Hepatocyte (in vitro differentiated cells): ENCODE results near the gene LTF. TPM values are rescaled to one million over a fixed set of nuclear protein-coding genes. Genes with fewer than 3 reads are reported as not detected.
"Not testable (repeated sequence)": the region's sequence is repeated elsewhere in the genome, so short reads cannot be mapped to it uniquely, and the experiment has no call there.

Experiments used
- DNase-seq: peaks from one replicate; pipeline ENCODE4 v3.0.0-alpha.2; 2016; ENCODE audit warnings: low spot score
- H2AFZ ChIP-seq: fragments of 200-600 bp; sonication (generic); 2 replicates; pipeline ENCODE4 v1.6.0; 2016; ENCODE audit warnings: antibody characterized with exemption, mild to moderate bottlenecking
- H3K27ac ChIP-seq: fragments of 200-600 bp; sonication (generic); 2 replicates; pipeline ENCODE4 v1.5.1; 2016; ENCODE audit warnings: mild to moderate bottlenecking
- H3K27me3 ChIP-seq: fragments of 200-600 bp; sonication (generic); 2 replicates; pipeline ENCODE4 v1.6.1; 2016
- H3K36me3 ChIP-seq: fragments of 200-600 bp; sonication (generic); replicated peaks from 2 replicates; pipeline ENCODE4 v1.5.1; 2016; ENCODE audit warnings: low read depth; ENCODE audit not compliant: insufficient read depth
- H3K4me1 ChIP-seq: fragments of 200-600 bp; sonication (generic); 2 replicates; pipeline ENCODE4 v1.5.1; 2016; ENCODE audit warnings: mild to moderate bottlenecking, moderate library complexity; ENCODE audit not compliant: insufficient read depth
- H3K4me2 ChIP-seq: fragments of 200-600 bp; sonication (generic); 2 replicates; pipeline ENCODE4 v1.6.0; 2016
- H3K4me3 ChIP-seq: fragments of 200-600 bp; sonication (generic); 2 replicates; pipeline ENCODE4 v1.5.1; 2016; ENCODE audit warnings: mild to moderate bottlenecking
- H3K79me2 ChIP-seq: fragments of 200-600 bp; sonication (generic); 2 replicates; pipeline ENCODE4 v1.6.0; 2017; ENCODE audit warnings: mild to moderate bottlenecking
- H3K9me2 ChIP-seq: fragments of 200-600 bp; sonication (generic); replicated peaks from 2 replicates; pipeline ENCODE4 v1.6.0; 2017; ENCODE audit warnings: mild to moderate bottlenecking; ENCODE audit not compliant: insufficient read depth
- H3K9me3 ChIP-seq: fragments of 200-600 bp; sonication (generic); 2 replicates; pipeline ENCODE4 v1.5.1; 2016; ENCODE audit warnings: low read depth, mild to moderate bottlenecking
- H4K20me1 ChIP-seq: fragments of 200-600 bp; sonication (generic); 2 replicates; pipeline ENCODE4 v1.6.0; 2016; ENCODE audit warnings: mild to moderate bottlenecking; ENCODE audit not compliant: insufficient read depth, poor library complexity, severe bottlenecking
- CTCF ChIP-seq: fragments of 200-600 bp; sonication (generic); IDR thresholded peaks from 2 replicates; pipeline ENCODE4 v1.5.1; 2016; ENCODE audit warnings: antibody characterized with exemption, mild to moderate bottlenecking; ENCODE audit not compliant: poor library complexity
- EZH2 ChIP-seq: fragments of 200-600 bp; sonication (generic); IDR thresholded peaks from 2 replicates; pipeline ENCODE4 v1.6.1; 2016; ENCODE audit warnings: antibody characterized with exemption, mild to moderate bottlenecking, borderline replicate concordance
- EZH2phosphoT487 ChIP-seq: fragments of 200-600 bp; sonication (generic); IDR thresholded peaks from one replicate; pipeline ENCODE4 v1.6.1; 2018; ENCODE audit warnings: antibody characterized with exemption, mild to moderate bottlenecking, low read depth, moderate library complexity; ENCODE audit not compliant: unreplicated experiment, severe bottlenecking
- WGBS: methylation state at CpG from one replicate; pipeline ENCODE4 v1.1.6; 2016; ENCODE audit warnings: low lambda C conversion rate; ENCODE audit errors: missing lambda C conversion rate; 5-methylcytosine and 5-hydroxymethylcytosine counted together
- polyA plus RNA-seq: library from polyadenylated mRNA; unstranded; fragments of >200 nt; fragmentation: Nextera tagmentation; extraction: Ambion mirVana; gene quantifications from 2 replicates; pipeline ENCODE4 v1.2.1, GENCODE V29; 2016
- total RNA-seq: library from RNA; depleted of rRNA; stranded (reverse); fragments of >200 nt; gene quantifications from 2 replicates; pipeline ENCODE4 v1.2.3, GENCODE V29; 2014

Gene LTF
- total and polyA plus RNA-seq, 2 experiments from 2014 or later, result 1.8 TPM; not detected in 1

DNA sequence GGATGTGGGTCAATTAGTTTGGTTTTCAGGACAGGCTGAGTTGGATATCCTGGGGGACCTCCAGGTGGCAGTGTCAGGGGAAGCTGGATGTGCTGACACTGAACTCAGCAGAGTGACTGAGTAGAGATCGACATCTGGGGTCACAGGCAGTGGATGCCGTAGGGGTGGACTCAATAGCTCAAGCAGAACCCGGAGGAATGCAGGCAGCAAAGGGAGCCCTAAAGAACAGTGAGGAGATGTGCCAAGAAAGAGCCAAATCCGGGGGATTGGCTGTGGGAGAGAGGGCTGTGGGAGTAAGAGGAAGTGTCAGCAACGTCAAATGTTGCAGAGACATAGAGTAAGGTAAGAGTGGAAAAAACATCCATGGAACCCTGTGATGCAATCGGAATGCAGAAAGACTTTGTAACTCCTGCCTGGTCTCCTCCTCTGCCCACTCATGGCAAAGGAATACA, 69.5 kb downstream of the LTF start:
- no peak overlapping the region for H2AFZ ChIP-seq
- no peak overlapping the region for H3K27ac ChIP-seq
- no peaks in the 10 kb centered on the region for H3K9me2 ChIP-seq
- no peaks in the 10 kb centered on the region for H3K36me3 ChIP-seq
- H3K4me3 ChIP-seq, result no peak overlapping the region
- H3K27me3 ChIP-seq, result peaks cover 16% of the 10 kb centered on the region
- no peaks in the 10 kb centered on the region for H3K4me1 ChIP-seq
- no peak overlapping the region for H3K4me2 ChIP-seq
- no peaks in the 10 kb centered on the region for H3K9me3 ChIP-seq
- no peaks in the 10 kb centered on the region for H4K20me1 ChIP-seq
- no peak for TF ChIP-seq EZH2
- no peak for TF ChIP-seq EZH2phosphoT487
- DNase-seq, result peak; percentile 27
- H3K79me2 ChIP-seq, result no peaks in the 10 kb centered on the region
- WGBS, result 82% methylated on average over 6 of the region's 6 CpGs

DNA sequence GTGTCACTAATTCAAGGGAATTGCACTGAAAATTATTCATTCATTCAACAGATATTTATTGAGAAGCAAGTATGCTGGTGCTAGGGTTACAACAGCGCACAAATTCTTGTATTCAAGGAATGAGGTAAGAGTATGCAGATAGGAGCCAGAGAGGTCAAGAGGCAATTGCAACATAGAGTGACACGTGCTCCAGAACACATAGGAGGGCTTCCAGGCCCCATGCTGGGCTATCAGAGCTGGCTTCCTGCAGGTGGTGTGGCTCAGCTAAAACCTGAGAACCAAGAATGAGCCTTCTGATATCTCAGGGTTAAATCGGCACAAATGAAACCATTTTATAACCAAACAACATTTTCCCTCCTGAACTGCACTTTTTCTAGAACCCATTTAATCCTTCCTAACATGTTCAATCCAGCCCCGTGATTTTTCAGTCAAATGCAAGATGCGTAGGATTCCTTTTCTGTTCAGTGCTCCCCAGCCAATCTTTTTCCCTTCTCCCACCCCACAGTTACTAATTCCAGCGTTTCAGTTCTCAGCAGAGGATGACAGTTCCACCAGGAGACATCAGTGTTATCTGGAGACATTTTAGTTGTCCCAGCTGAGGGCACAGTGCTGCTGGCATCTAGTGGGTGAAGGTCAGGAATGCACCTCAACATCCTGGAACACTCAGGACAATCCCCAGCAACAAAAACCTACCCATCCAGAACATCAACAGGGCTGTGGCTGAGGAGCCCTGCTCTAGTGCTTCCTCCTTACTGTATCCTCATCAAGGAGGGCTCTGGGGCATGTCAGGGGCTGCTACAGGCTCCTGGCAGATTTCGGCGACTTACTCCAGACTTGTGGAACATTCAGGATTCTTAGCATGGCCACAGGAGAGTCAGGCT, 70.9 kb downstream of the LTF start:
- H3K27ac ChIP-seq, result no peak overlapping the region
- TF ChIP-seq CTCF, result no peak
- TF ChIP-seq EZH2, result no peak
- TF ChIP-seq EZH2phosphoT487, result no peak
- H3K9me3 ChIP-seq, result no peaks in the 10 kb centered on the region
- no peaks in the 10 kb centered on the region for H3K4me1 ChIP-seq
- no peaks in the 10 kb centered on the region for H3K79me2 ChIP-seq
- no peaks in the 10 kb centered on the region for H3K36me3 ChIP-seq
- no peaks in the 10 kb centered on the region for H3K9me2 ChIP-seq
- peaks cover 18% of the 10 kb centered on the region for H3K27me3 ChIP-seq
- WGBS, result 74% methylated on average over 8 of the region's 8 CpGs
- no peak for DNase-seq
- no peak overlapping the region for H2AFZ ChIP-seq
- H3K4me2 ChIP-seq, result no peak overlapping the region
- H4K20me1 ChIP-seq, result no peaks in the 10 kb centered on the region
- H3K4me3 ChIP-seq, result no peak overlapping the region

DNA sequence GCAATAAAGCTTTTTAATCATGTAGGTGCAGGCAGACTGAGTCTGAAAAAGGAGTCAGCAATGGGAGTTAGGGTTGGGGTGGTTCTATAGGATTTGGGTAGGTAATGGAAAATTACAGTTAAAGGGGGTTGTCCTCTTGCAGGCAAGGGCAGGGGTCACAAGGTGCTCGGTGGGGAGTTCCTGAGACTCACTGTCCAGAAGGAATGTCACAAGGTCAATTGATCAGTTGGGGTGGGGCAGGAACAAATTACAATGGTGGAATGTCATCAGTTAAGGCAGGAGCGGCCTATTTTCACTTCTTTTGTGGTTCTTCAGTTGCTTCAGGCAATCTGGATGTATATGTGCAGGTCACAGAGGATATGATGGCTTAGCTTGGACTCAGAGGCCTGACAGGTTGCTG, 71.7 kb downstream of the LTF start:
- H4K20me1 ChIP-seq, result no peaks in the 10 kb centered on the region
- H3K79me2 ChIP-seq, result no peaks in the 10 kb centered on the region
- no peaks in the 10 kb centered on the region for H3K9me3 ChIP-seq
- no peaks in the 10 kb centered on the region for H3K9me2 ChIP-seq
- DNase-seq, result no peak
- H3K4me3 ChIP-seq, result no peak overlapping the region
- no peak overlapping the region for H2AFZ ChIP-seq
- no peaks in the 10 kb centered on the region for H3K4me1 ChIP-seq
- WGBS, result 70% methylated on average over 2 of the region's 2 CpGs
- H3K27ac ChIP-seq, result no peak overlapping the region
- peaks cover 15% of the 10 kb centered on the region for H3K27me3 ChIP-seq
- H3K36me3 ChIP-seq, result no peaks in the 10 kb centered on the region
- no peak for TF ChIP-seq EZH2phosphoT487
- TF ChIP-seq EZH2, result no peak
- no peak for TF ChIP-seq CTCF
- H3K4me2 ChIP-seq, result no peak overlapping the region

GRCh38 chr3:46391526-46391925, 73.2 kb downstream of the LTF start:
- not testable (repeated sequence) for H3K4me1 ChIP-seq, H3K4me2 ChIP-seq, H3K9me3 ChIP-seq, H3K79me2 ChIP-seq, H3K27me3 ChIP-seq, H3K36me3 ChIP-seq, DNase-seq, H3K4me3 ChIP-seq, H2AFZ ChIP-seq, H3K27ac ChIP-seq, H3K9me2 ChIP-seq, H4K20me1 ChIP-seq
- WGBS, result 84% methylated on average over 5 of the region's 5 CpGs
